NCI-H1105 treated with DMSO at 0.1 percent for 48 hours (cell line): Measurements from ENCODE around the gene DIDO1.
A peak's percentile ranks its signal among the peaks of the same experiment; 100 is the strongest.

ENCODE experiments used
- DNase-seq: peaks from one replicate; lab custom pipeline; 2025; lab: John Stamatoyannopoulos, UW

The DIDO1 gene

DNA sequence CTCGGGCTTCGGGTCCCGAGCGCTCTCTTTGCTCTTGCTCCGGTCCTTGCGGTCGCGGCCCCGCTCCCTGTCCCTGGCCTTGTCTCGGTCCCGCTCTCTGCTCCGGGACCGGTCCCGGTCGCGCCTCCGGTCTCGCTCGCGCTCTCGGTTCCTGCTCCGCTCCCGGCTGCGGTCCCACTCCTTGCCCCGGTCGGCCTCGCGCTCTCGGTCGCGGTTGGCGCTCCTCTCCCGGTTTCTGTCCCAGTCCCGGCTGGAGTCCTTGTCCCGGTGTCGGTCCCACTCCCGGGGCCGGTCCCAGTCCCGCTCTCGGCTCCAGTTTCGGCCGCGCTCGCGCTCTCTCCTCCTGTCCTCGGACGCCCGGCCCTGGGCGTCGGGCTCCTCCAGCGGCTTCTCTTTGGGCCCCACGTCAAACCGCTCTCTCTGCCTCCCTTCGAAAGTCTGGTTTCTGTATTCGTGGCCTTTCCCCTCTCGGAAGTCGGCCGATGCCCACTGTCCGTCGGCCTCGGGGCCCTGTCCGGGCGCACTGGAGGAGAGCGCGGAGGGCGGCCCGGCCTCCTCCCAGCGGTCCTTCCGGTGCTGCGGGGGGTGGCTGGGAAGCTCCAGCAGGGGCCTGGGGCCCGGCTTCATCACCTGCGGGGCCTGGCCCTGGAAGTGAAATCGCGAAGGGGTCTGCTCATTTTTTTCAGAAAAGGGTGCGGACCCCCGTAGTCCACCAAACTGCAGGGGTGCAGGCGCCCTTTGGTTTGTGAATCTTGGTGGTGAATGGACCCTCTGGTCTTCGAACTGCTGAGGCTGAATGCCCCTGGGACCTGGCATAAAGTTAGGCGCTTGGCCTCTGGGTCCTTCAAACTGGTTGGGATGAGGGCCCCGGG, 46.8 kb downstream of the DIDO1 start:
- no peak for DNase-seq

GRCh38 chr20:62878244-62879038, 47.9 kb downstream of the DIDO1 start:
- no peak for DNase-seq

- DNase-seq, result no peak
Measured at GRCh38 chr20:62876902-62877816, 49.1 kb downstream of the DIDO1 start.

DNA sequence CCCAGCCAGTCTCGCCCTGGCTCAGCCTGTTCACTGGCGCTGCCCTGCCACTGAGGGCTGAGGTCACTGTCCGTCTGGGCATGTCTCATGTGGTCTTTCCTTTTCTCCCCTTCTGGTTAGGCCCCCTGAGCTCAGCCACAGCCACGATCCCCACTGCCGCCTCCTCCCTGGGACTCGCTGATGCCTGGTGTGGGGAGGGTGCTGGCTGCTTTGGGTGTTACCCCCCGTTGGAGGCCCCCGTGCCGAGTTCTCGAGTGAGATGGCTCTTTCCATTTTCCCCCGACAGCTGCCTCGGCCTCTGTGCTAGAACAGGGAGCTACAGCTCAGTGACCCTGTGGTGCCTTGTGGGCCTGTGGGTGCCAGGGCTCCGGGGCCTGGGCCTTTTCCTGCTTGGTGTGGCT, 49.8 kb downstream of the DIDO1 start:
- no peak for DNase-seq

DNA sequence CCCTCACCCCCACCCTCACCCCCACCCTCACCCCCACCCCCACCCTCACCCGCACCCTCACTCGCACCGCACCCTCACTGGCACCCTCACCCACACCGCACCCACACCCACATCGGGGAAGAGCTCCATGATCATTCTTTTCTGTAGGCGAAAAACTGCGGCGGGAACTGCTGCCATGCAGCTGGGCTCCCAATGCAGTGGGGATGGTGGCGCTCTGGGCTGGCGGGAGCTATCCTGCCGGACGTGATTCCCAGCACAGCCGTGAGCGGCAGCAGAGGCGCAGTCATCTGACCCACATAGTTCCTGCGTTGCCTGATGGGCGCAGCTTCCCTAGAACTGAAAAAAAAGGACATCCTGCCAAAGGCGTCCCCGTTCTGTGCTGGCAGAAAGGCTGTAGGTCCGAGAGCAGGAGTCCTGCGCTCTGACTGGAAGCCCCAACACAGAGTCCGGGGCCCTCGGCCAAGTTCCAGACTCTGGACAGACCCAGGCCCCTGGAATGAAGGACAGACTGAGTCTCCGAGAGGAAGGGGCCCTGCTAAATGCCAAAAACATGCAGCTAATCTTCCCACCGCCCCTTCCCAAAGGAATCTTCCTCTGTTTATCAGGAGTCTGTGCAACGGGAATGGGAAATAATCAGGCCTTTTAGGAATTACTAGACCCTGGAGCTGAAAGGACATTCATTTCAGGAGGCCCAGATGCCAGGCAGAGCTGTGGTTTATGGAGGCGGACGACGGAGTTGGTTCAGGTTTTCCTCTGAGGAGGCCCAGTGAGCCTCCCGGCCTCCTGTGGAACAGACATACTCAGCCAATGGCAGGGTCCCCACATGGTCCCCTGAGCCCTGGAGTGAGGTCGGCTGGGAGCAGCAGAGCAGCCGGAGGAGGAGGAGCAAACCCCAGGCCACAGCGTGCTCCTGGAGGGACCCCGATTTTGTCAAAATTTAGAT, 50.6 kb downstream of the DIDO1 start:
- peak; percentile 76 for DNase-seq

DNA sequence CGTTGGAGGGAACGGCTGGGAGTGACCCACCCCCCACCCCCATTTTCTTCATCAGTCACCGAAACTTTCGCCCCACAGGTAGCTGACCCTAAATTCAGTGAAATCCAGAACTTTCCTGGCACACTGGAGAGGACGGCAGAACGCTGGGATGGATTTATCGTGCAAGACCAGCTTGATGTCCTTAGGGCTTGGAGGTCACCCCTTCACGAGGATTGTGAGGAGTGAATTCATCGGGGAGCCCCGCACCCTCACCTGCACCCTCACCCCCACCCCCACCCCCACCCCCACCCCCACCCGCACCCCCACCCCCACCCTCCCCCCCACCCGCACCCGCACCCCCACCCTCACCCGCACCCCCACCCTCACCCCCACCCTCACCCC, 51.4 kb downstream of the DIDO1 start:
- DNase-seq, result no peak

DNA sequence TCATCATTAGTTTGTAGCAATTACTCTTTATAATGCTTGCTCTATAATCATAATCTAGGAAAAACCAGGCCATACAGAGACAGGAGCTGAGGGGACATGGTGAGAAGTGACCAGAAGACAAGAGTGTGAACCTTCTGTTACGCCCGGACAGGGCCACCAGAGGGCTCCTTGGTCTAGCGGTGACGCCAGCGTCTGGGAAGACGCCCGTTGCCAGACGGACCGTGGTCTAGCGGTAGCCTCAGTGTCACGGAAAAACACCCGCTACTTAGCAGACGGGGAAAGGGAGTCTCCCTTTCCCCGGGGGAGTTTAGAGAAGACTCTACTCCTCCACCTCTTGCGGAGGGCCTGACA, 52.6 kb downstream of the DIDO1 start:
- peak; percentile 33 for DNase-seq

GRCh38 chr20:62873280-62873679, 53.0 kb downstream of the DIDO1 start:
- no peak for DNase-seq

GRCh38 chr20:62872862-62873261, 53.4 kb downstream of the DIDO1 start:
- no peak for DNase-seq

DNA sequence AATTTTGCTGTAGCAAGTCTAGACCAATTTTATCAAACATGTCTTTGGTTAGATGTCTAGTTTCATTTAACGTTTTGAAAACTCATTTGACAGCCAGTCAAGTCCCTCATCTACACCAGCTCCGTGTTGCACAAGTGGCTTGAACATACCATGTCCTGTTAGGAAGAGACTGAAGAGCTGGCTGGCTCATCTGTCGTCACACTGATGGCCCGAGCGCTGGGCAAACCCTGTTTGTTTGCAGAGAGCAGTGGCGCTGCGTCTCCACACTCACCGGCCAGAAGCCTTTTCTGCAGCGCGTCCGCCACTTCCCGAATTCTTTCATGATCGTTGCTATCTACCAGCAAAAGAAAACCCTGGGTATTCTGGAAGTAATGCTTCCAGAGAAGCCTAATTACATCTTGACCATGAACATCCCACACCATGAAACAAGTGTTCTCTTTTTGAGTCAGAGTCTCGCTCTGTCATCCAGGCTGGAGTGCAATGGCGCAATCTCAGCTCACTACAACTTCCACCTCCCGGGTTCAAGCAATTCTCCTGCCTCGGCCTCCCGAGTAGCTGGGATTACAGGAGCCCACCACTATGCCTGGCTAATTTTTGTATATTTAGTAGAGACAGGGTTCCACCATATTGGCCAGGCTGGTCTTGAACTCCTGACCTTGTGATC, 54.0 kb downstream of the DIDO1 start:
- DNase-seq, result no peak

DNA sequence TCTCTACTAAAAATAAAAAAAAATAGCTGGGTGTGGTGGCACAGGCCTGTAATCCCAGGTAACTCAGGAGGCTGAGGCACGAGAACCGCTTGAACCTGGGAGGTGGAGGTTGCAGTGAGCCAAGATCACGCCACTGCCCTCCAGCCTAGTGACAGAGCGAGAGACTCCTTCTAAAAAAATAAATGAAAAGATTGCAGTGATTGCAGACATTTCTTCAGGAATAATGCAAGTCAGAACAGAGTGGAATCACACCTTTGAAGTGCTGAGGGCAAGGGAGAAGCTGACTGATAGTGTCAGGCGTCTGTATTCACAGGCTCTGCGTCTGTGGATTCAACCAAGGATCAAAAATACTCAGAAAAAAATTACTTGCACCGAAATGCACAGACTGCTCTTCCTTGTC, 62.1 kb downstream of the DIDO1 start:
- no peak for DNase-seq

- DNase-seq, result peak; percentile 85
Measured at GRCh38 chr20:62861726-62862336, 64.5 kb downstream of the DIDO1 start, which contains the start of gene TCFL5. Gene TCFL5, minus strand, starts transcription at chr20:62861822. Its CDS starts 152 bp downstream, at chr20:62861670.

GRCh38 chr20:62860924-62861691, 65.2 kb downstream of the DIDO1 start:
- DNase-seq, result peak; percentile 11

GRCh38 chr20:62860391-62860923, 65.8 kb downstream of the DIDO1 start:
- DNase-seq, result peak; percentile 5

GRCh38 chr20:62859721-62860120, 66.6 kb downstream of the DIDO1 start:
- no peak for DNase-seq

GRCh38 chr20:62858058-62858830, 68.1 kb downstream of the DIDO1 start:
- DNase-seq, result no peak

DNA sequence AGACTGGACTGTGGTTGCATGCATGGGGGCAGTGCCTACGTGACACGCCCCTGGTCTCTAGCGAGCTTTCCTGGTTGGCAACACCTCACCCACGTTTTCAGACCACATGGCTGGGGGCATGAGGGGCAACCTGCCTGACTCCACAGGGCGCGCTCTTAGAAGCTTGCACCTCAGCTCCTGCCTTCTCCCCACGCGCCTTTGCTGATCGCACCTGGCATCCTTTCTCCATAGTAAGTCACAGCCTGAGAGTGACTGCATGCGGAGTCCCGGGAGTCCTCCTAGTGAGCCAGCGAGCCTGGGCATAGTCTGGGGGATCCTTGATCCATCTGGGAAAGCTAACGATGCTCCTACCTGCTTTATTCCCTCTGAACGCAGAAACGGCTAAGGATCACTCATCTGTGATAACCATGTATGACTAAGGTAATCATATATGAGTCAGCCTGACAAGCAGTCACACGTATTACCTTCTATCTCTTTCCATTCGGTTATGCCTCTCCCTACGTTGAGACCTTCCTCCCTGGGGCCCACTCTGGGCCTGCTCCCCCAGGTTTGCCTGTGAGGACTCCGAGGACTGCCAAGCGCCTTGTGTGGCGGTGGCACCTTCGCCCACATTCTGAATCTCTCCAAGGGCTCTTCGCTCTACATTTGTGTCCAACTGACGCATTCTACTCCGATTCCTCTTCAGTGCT, 69.2 kb downstream of the DIDO1 start:
- no peak for DNase-seq

- no peak for DNase-seq
Measured at GRCh38 chr20:62855120-62855519, 71.2 kb downstream of the DIDO1 start.
